Measurements from ENCODE around the gene FCGR2B. TPM values are rescaled to one million over a fixed set of nuclear protein-coding genes. Genes with fewer than 3 reads are reported as not detected.

The FCGR2B gene
- total RNA-seq, 4 donors from 2014 or later, result 4.1 to 12.0 (median 7.7) TPM

- no peaks in the 10 kb centered on the region for H3K27me3 ChIP-seq
- H3K4me3 ChIP-seq (replicated peaks in 1 of 3), result peak overlapping the region; percentile 19 to 73 (median 69)
- intact Hi-C loops (cut with DNase I), result no loop called here
- 0 to 3% methylated on average over 3 to 10 of the region's 83 CpGs for WGBS, 2 donors
- H3K9me3 ChIP-seq, result no peaks in the 10 kb centered on the region
- H3K27ac ChIP-seq, result peak overlapping the region; percentile 46 to 87 (median 72)
- peak; percentile 81 to 86 for DNase-seq
- H3K4me1 ChIP-seq, result peaks cover 3 to 5% of the 10 kb centered on the region in 2 donors
- TF ChIP-seq POLR2A (IDR thresholded peaks at IDR 0.05) (peak in 1 of 2 donors; percentile 68), CTCF (IDR thresholded peaks at IDR 0.05) (peak in 1 of 6 experiments; percentile 8)
- H3K36me3 ChIP-seq, result no peaks in the 10 kb centered on the region
Measured at GRCh38 chr1:161726473-161727255, 63.7 kb downstream of the FCGR2B start.

- intact Hi-C loops (cut with DNase I), result no loop called here
- no peak for DNase-seq
- Histone ChIP-seq H3K4me1 (peaks cover 3 to 5% of the 10 kb centered on the region in 2 donors), H3K27ac (peak overlapping the region; percentile 46 to 87 (median 72)), H3K9me3 (no peaks in the 10 kb centered on the region), H3K36me3 (no peaks in the 10 kb centered on the region), H3K4me3 (replicated peaks in 1 of 3) (peak overlapping the region in 2 of 3 donors; percentile 19 to 69), H3K27me3 (no peaks in the 10 kb centered on the region)
- 6 to 9% methylated on average over 12 to 25 of the region's 38 CpGs for WGBS, 2 donors
- TF ChIP-seq POLR2A (IDR thresholded peaks at IDR 0.05), result no peak
Measured at GRCh38 chr1:161727256-161727924, 64.4 kb downstream of the FCGR2B start.

Small RNAs within 50 kb of the gene (small RNA-seq; reads per million reads assigned to genes)
- not detected for gene RF00019

Other genes with a start within 250 kb of the FCGR2B start
- 10 to 100 TPM in 3 of 4 donors, 1 to 10 TPM in 1; 8.5 to 63.7 (median 17.0) TPM for gene FCGR2A, start 157.7 kb upstream of the FCGR2B start, total RNA-seq
- 1 to 10 TPM in 3 of 4 donors, under 1 TPM in 1; 0.75 to 4.7 (median 2.7) TPM for gene HSPA6, start 138.6 kb upstream of the FCGR2B start, total RNA-seq
- gene FCGR3A, start 113.3 kb upstream of the FCGR2B start, total RNA-seq, result 10 to 100 TPM in 1 of 4 donors, 1 to 10 TPM in 3; 1.7 to 11.7 (median 7.6) TPM
- gene FCGR3B, start 32.0 kb upstream of the FCGR2B start, total RNA-seq, result 1 to 10 TPM in 2 of 4 donors, under 1 TPM in 1, not detected in 1; 0.83 to 1.1 (median 1.0) TPM
- gene FCRLA, start 44.1 kb downstream of the FCGR2B start, total RNA-seq, result not detected
- gene FCRLB, start 58.4 kb downstream of the FCGR2B start, total RNA-seq, result 1 to 10 TPM in 1 of 4 donors, under 1 TPM in 2, not detected in 1; 0.67 to 2.4 (median 0.89) TPM
- gene DUSP12, start 86.6 kb downstream of the FCGR2B start, total RNA-seq, result 10 to 100 TPM; 36.6 to 53.7 (median 39.8) TPM
- gene ATF6, start 103.2 kb downstream of the FCGR2B start, total RNA-seq, result 10 to 100 TPM; 35.8 to 45.6 (median 38.7) TPM

Data from thyroid gland (tissue), 4 donors.